Esophagus muscularis mucosa (tissue), 4 donors: ENCODE results near the gene RRBP1.

ENCODE experiments used
- CTCF ChIP-seq, 3 experiments: fragments of 200-600 bp in 2 of 3; fragments of 450-650 bp in 1 of 3; sonication (generic) in 2 of 3; IDR thresholded peaks; one replicate each; pipeline ENCODE4 v1.5.1; 2017 to 2019; ENCODE audit warnings: antibody characterized with exemption in 3 of 3, mild to moderate bottlenecking in 2 of 3, moderate library complexity in 1 of 3
- EP300 ChIP-seq: sonication (generic); formaldehyde crosslinking; IDR thresholded peaks from one replicate; pipeline ENCODE4 v1.6.1; 2017; ENCODE audit warnings: antibody characterized with exemption
- POLR2A ChIP-seq: fragments of 450-650 bp; IDR thresholded peaks from one replicate; pipeline ENCODE4 v1.6.1; 2017; ENCODE audit warnings: antibody characterized with exemption, moderate library complexity, mild to moderate bottlenecking, low read depth
- POLR2AphosphoS5 ChIP-seq, 2 donors: sonication (generic); formaldehyde crosslinking; IDR thresholded peaks; one replicate each; pipeline ENCODE4 v1.6.1; 2017; ENCODE audit warnings: antibody characterized with exemption in 2 of 2

DNA sequence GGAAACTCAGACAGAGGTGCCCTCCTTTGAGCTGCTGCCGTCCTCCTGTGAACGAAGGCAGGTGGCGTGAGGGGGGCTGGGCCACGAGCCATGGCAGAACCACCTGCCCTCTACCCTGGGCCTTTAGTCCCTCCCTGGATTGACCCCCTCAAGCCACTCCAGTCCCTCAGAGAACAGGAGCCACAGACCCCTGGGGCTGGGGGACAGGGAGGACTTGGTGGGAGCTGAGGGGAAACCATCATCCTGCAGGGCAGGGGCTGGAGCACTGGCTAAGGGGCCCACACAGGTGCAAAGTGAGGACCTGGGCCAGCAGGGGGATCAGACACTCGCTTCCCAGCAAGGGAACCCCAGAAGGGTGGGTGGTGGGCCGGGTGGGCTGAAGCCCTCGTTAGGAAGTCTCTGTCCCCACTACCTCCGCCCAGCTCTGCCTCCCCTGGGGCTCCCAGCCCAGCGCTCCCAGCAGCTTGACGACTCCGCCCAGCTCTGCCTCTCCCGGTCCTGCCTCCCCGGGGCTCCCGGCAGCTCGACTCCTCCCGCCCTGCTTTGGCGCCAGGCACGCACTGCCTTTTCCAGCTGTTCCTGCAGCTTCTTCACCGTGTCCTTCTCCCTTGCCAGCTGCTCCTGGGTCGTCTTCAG is 67.7 kb downstream of the RRBP1 start:
- TF ChIP-seq EP300 (no peak), CTCF (IDR thresholded peaks at IDR 0.05) (no peak), POLR2AphosphoS5 (IDR thresholded peaks at IDR 0.05) (peak; percentile 65 to 68), POLR2A (no peak)
